ENCODE measurements around the gene THSD4.
A peak's percentile ranks its signal among the peaks of the same experiment; 100 is the strongest.

The THSD4 gene

GRCh38 chr15:71411538-71412482 lies 296.5 kb downstream of the THSD4 start:
- no peaks in the 10 kb centered on the region for H3K27me3 ChIP-seq (ENCODE audit: low read depth)
- no peaks in the 10 kb centered on the region; the same call in 1 of the 2 replicates for H3K4me1 ChIP-seq
- no peak overlapping the region for H3K4me3 ChIP-seq
- DNase-seq (ENCODE audit: low spot score in 2 of 2), result no peak
- in situ Hi-C loops (cut with MboI; ENCODE audit: low sequenced_read_pairs), result no loop called here
- no peaks in the 10 kb centered on the region for H3K36me3 ChIP-seq (replicated peaks)
- 0 out of 2 replicates have a peak, but pooled peaks cover 3% of the 10 kb centered on the region for H3K9me3 ChIP-seq

DNA sequence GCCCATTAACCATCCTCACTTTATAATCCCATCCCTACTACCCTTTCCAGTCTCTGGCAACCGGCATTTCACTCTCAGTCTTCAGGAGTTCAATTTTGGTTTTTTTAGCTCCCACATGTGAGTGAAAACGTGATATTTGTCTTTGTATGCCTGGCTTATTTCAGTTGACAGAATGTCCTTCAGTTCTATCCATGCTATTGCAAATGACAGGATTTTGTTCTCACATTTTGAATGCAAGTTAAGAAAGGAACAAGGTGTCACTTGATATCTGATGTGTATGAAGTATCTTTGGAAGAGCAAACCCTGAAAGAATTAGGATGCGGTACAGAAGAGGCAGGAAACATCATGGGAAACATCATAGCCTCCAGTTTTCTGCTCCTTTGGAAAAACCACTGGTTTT lies 298.1 kb downstream of the THSD4 start:
- no peaks in the 10 kb centered on the region for H3K36me3 ChIP-seq (replicated peaks)
- H3K4me3 ChIP-seq, result no peak overlapping the region
- no peaks in the 10 kb centered on the region for H3K27me3 ChIP-seq (ENCODE audit: low read depth)
- no peaks in the 10 kb centered on the region; the same call in 1 of the 2 replicates for H3K4me1 ChIP-seq
- no peak for DNase-seq (ENCODE audit: low spot score in 2 of 2)
- in situ Hi-C loops (cut with MboI; ENCODE audit: low sequenced_read_pairs), result no loop called here
- H3K9me3 ChIP-seq, result 0 out of 2 replicates have a peak, but pooled peaks cover 3% of the 10 kb centered on the region

GRCh38 chr15:71414853-71415252 lies 299.6 kb downstream of the THSD4 start:
- H3K36me3 ChIP-seq (replicated peaks), result no peaks in the 10 kb centered on the region
- no peaks in the 10 kb centered on the region for H3K27me3 ChIP-seq (ENCODE audit: low read depth)
- 0 out of 2 replicates have a peak, but pooled peaks cover 3% of the 10 kb centered on the region for H3K9me3 ChIP-seq
- no peak overlapping the region for H3K4me3 ChIP-seq
- in situ Hi-C loops (cut with MboI; ENCODE audit: low sequenced_read_pairs), result no loop called here
- DNase-seq (ENCODE audit: low spot score in 2 of 2), result no peak
- H3K4me1 ChIP-seq, result no peaks in the 10 kb centered on the region; the same call in 1 of the 2 replicates

DNA sequence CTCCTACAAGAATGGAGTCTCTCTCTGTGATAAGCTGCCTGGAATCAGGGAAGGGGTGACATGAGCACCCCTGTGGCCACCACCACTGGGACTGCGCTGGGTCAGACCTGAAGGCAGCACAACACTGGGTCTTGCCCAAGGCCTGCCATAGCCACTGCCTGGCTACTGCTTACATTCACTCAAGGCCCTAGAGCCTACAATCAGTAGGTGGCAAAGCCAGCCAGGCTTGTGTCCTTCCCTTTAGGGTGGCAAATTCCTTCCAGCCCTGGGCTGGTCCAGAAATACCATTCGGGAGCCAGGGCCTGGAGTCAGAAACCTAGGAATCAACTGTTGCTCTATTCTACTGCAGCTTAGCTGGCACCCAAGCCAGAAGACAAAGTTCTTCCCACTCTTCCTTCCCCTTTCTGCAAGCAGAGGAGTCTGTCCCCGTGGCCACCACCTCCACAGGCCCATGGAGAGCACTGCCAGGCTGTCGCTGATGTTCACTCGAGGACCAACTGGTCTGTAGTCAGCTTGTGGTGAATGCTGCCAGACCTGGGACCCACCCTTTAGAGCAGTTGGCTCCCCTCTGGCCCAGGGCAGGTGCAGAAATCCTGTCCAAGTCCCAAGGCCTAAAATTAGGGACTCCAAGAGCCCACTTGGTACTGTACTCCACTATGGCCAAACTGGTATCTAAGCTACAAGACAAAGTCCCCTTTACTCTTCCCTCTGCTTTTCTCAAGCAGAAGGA lies 307.4 kb downstream of the THSD4 start:
- Histone ChIP-seq H3K27me3 (ENCODE audit: low read depth) (no peaks in the 10 kb centered on the region), H3K4me3 (no peak overlapping the region), H3K9me3 (no peaks in the 10 kb centered on the region), H3K36me3 (replicated peaks) (no peaks in the 10 kb centered on the region), H3K4me1 (no peaks in the 10 kb centered on the region)
- in situ Hi-C loops (cut with MboI; ENCODE audit: low sequenced_read_pairs), result no loop called here
- DNase-seq (ENCODE audit: low spot score in 2 of 2), result no peak

- in situ Hi-C loops (cut with MboI; ENCODE audit: low sequenced_read_pairs), result no loop called here
- H3K4me3 ChIP-seq, result no peak overlapping the region
- H3K9me3 ChIP-seq, result no peaks in the 10 kb centered on the region
- H3K4me1 ChIP-seq, result no peaks in the 10 kb centered on the region
- peak in 1 of 2 experiments; percentile 1 for DNase-seq (ENCODE audit: low spot score in 2 of 2)
- H3K36me3 ChIP-seq (replicated peaks), result no peaks in the 10 kb centered on the region
- H3K27me3 ChIP-seq (ENCODE audit: low read depth), result no peaks in the 10 kb centered on the region
Observed at GRCh38 chr15:71424765-71425164, 309.5 kb downstream of the THSD4 start.

- H3K9me3 ChIP-seq, result no peaks in the 10 kb centered on the region
- no peak for DNase-seq (ENCODE audit: low spot score in 2 of 2)
- peaks cover 2% of the 10 kb centered on the region; the same call in 1 of the 2 replicates for H3K4me1 ChIP-seq
- H3K4me3 ChIP-seq, result no peak overlapping the region
- H3K27me3 ChIP-seq (ENCODE audit: low read depth), result no peaks in the 10 kb centered on the region
- in situ Hi-C loops (cut with MboI; ENCODE audit: low sequenced_read_pairs), result no loop called here
- H3K36me3 ChIP-seq (replicated peaks), result no peaks in the 10 kb centered on the region
Observed at GRCh38 chr15:71425388-71425787, 310.1 kb downstream of the THSD4 start.

DNA sequence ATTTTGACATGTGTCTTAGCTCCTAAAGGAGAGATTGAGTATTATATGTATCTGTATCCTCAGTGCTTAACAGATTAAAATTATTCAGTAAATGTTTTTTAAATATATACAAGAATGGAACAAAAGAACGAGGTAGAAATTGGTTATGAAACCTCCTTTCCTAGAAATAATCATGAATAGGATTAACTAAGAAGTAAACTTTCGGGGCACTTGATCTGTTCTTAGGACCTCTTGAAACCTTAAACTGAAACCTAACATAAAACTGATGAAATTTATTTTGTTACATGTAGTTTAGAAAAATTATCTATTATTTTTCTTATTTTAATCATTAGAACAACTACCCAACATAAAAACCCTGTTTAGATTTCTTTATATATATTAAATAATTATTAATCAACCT lies 311.5 kb downstream of the THSD4 start:
- Histone ChIP-seq H3K27me3 (ENCODE audit: low read depth) (no peaks in the 10 kb centered on the region), H3K36me3 (replicated peaks) (no peaks in the 10 kb centered on the region), H3K4me3 (no peak overlapping the region), H3K4me1 (peaks cover 15% of the 10 kb centered on the region), H3K9me3 (no peaks in the 10 kb centered on the region)
- DNase-seq (ENCODE audit: low spot score in 2 of 2), result peak in 1 of 2 experiments; percentile 2
- in situ Hi-C loops (cut with MboI; ENCODE audit: low sequenced_read_pairs), result no loop called here

- Histone ChIP-seq H3K4me1 (peaks cover 23% of the 10 kb centered on the region), H3K4me3 (no peak overlapping the region), H3K9me3 (no peaks in the 10 kb centered on the region), H3K27me3 (ENCODE audit: low read depth) (no peaks in the 10 kb centered on the region), H3K36me3 (replicated peaks) (no peaks in the 10 kb centered on the region)
- in situ Hi-C loops (cut with MboI; ENCODE audit: low sequenced_read_pairs), result no loop called here
- peak in 1 of 2 experiments; percentile 67 for DNase-seq (ENCODE audit: low spot score in 2 of 2)
Observed at GRCh38 chr15:71430782-71431181, 315.5 kb downstream of the THSD4 start.

DNA sequence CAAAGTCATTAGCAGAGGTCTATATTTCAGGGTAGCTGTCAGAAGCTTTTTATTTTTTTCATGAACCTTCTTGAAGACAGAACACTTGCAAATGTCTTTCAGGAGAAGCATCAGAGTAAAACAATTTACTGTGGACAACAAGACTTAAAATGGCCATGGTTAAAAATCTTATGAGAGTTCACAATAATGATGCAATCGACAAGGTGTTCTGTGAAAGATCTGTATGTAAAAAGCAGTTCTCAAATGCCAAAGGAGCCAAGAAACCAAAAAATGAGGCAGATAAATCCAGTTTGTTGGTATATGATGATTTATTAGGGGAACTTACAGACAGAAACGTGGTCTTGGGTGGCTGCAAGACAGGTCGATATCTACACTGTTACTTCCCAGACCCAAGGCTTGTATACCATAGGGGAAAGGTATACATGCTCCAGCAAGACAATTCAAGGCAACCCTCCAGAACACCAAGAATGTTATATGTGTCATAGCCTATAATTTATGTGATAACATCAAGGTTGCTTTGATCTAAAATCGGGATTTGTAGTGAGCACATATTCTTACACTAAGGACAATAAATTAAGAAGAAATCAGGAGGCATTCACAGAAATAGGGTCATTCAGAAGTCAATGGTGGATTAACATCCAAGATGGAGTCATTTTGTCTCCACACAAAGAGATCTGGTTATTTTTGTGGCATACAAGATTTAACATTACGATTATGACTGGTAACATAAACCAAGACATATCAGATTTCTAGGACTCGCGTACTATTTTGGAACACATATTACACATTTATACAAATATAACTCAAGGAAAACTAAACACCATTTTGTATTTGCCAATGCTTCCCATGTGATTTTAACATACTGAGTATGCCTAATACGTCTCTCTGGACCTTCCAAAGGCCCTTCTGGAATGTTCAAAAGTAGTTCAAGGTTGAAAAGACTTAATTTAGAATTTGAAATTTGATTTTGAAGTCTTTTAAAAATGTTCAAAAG lies 316.4 kb downstream of the THSD4 start:
- in situ Hi-C loops (cut with MboI; ENCODE audit: low sequenced_read_pairs), result no loop called here
- no peaks in the 10 kb centered on the region for H3K9me3 ChIP-seq
- no peaks in the 10 kb centered on the region for H3K27me3 ChIP-seq (ENCODE audit: low read depth)
- no peaks in the 10 kb centered on the region for H3K36me3 ChIP-seq (replicated peaks)
- H3K4me1 ChIP-seq, result peaks cover 23% of the 10 kb centered on the region
- no peak overlapping the region for H3K4me3 ChIP-seq
- peak in 1 of 2 experiments; percentile 14 for DNase-seq (ENCODE audit: low spot score in 2 of 2)

GRCh38 chr15:71433402-71433801 lies 318.1 kb downstream of the THSD4 start:
- Histone ChIP-seq H3K27me3 (ENCODE audit: low read depth) (no peaks in the 10 kb centered on the region), H3K9me3 (peaks cover 2% of the 10 kb centered on the region; the same call in 1 of the 2 replicates), H3K36me3 (replicated peaks) (no peaks in the 10 kb centered on the region), H3K4me3 (no peak overlapping the region), H3K4me1 (peaks cover 23% of the 10 kb centered on the region)
- DNase-seq (ENCODE audit: low spot score in 2 of 2), result no peak
- in situ Hi-C loops (cut with MboI; ENCODE audit: low sequenced_read_pairs), result no loop called here

DNA sequence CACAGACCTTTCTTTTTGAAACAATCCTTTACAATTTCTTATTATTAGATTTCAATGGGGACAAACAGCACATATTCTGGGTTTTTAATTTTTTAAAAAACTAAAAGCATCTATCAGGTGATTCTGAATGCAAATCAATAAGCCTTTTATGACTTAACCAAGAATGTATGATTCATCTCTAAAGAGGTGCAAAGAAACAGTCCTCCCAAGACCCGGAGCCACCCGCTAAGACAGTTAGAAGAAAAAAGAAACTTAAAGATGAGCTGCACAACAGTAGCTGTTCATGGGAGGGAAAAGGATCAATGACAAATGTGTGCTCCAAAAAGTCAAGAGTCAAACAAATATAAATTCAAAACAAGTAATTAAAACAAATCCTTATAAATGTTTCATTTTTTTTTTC lies 319.5 kb downstream of the THSD4 start:
- in situ Hi-C loops (cut with MboI; ENCODE audit: low sequenced_read_pairs), result no loop called here
- peaks cover 2% of the 10 kb centered on the region; the same call in 1 of the 2 replicates for H3K9me3 ChIP-seq
- no peak overlapping the region for H3K4me3 ChIP-seq
- DNase-seq (ENCODE audit: low spot score in 2 of 2), result no peak
- peaks cover 23% of the 10 kb centered on the region for H3K4me1 ChIP-seq
- H3K36me3 ChIP-seq (replicated peaks), result no peaks in the 10 kb centered on the region
- H3K27me3 ChIP-seq (ENCODE audit: low read depth), result no peaks in the 10 kb centered on the region

DNA sequence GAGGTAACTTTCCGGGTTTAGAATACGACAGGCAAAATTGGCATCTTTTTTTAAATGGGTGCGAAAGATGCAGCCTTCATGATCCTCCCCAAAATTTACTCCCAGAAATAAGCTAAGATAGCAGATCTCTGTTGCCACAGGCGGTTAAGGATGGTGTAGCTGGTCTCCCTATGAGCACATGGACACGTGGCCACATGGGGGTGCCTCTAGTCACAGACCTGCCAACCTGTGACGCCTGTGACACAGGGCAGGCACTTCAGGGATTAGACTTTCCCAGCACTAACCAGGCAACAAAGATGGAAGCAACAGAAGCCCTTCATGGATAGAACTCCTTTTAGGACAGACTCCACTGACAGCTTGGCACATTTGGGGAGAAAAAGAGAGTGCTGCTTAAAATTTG lies 320.3 kb downstream of the THSD4 start:
- Histone ChIP-seq H3K27me3 (ENCODE audit: low read depth) (no peaks in the 10 kb centered on the region), H3K36me3 (replicated peaks) (no peaks in the 10 kb centered on the region), H3K9me3 (peaks cover 2% of the 10 kb centered on the region; the same call in 1 of the 2 replicates), H3K4me3 (no peak overlapping the region), H3K4me1 (peaks cover 24% of the 10 kb centered on the region)
- in situ Hi-C loops (cut with MboI; ENCODE audit: low sequenced_read_pairs), result no loop called here
- DNase-seq (ENCODE audit: low spot score in 2 of 2), result no peak

DNA sequence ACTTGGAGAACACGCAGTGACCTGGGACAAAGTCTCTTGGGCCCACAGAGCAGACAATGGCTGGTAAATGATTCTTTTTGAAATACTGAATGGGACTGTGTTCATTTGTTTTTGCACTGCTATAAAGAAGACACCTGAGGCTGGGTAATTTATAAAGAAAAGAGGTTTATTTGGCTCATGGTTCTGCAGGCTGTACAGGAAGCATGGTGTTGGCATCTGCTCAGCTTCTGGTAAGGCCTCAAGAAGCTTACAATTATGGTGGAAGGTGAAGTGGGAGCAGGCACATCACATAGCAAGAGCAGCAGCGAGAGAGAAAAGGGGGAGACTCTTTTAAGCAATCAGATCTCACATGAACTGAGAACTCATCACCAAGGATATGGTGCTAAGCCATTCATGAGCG lies 321.6 kb downstream of the THSD4 start:
- Histone ChIP-seq H3K9me3 (peaks cover 2% of the 10 kb centered on the region; the same call in 1 of the 2 replicates), H3K27me3 (ENCODE audit: low read depth) (no peaks in the 10 kb centered on the region), H3K4me3 (no peak overlapping the region), H3K4me1 (peaks cover 12% of the 10 kb centered on the region), H3K36me3 (replicated peaks) (no peaks in the 10 kb centered on the region)
- in situ Hi-C loops (cut with MboI; ENCODE audit: low sequenced_read_pairs), result no loop called here
- DNase-seq (ENCODE audit: low spot score in 2 of 2), result no peak

Measured in HAP-1 (cell line).